GM21515 (cell line): Measurements from ENCODE around the gene DNAJA3.

ENCODE experiments used
- ATAC-seq: cut with Tn5 transposase; IDR thresholded peaks from one replicate; pipeline ENCODE4 v1.9.1; 2021; ENCODE audit not compliant: unreplicated experiment

DNAJA3 gene

GRCh38 chr16:4425378-4426020, at the start of gene DNAJA3:
Gene DNAJA3 (plus strand): TSS chr16:4425868. CDS start chr16:4425882, 14 bp downstream.
- ATAC-seq = peak; percentile 86

- no peak for ATAC-seq
Observed at GRCh38 chr16:4376126-4376892, 49.4 kb upstream of the DNAJA3 start.

DNA sequence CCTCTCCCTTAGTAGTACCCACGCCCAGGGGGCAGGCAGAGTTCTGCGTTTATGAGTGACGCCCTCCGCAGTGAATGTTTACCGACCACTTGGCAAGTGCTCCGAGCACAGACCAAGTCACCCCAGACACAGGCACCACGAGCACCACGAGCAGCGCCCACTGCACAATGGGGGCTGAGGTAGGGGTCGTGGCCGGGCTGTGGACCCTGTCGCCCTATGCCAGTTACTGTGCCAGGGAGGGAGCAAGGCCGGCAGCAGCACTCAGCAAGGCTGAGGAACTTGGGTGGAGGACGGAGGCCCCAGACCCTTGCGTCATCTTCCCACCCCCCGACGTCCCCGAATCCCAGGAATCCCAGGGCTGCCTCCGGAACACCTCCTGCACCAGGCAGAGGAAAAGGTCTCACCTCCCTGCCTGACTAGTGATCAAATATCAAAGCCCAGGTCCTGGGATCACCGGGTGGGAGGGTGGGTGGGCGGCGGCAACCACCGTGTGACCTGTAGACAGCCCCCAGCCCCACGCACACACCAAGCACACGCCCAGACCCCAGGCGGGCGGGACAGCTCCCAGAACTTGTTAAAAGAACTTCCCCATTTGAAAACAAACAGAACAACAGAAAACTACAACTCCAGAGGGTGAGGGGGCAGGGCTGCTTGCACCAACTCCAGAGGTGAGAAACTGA, 48.6 kb upstream of the DNAJA3 start:
- no peak for ATAC-seq

- ATAC-seq = no peak
Observed at GRCh38 chr16:4377573-4378154, 48.0 kb upstream of the DNAJA3 start.

DNA sequence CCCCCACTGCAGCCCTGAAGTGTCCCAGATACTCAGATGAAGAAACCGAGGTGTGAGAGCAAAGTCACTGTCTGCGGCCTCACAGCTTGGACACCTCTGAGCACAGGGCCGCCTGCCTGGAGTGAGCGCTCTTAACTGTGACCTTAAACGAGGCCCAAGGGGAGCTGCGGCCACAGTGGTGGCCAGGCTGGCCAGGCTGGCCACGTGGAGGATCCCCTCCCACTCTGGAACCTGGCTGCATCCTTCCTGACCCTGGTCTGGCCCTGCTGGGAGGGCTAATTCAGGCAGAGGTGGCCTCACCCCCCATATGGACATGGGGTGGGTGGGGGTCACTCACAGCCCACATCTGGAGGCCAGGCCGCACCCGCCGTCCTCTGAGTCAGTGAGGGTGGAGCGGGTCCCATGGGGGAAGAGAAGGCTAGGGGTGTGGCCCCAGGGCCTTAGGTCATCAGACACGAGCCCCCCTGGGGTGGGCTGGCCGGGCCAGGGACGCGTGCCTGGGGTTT, 47.5 kb upstream of the DNAJA3 start:
- no peak for ATAC-seq

DNA sequence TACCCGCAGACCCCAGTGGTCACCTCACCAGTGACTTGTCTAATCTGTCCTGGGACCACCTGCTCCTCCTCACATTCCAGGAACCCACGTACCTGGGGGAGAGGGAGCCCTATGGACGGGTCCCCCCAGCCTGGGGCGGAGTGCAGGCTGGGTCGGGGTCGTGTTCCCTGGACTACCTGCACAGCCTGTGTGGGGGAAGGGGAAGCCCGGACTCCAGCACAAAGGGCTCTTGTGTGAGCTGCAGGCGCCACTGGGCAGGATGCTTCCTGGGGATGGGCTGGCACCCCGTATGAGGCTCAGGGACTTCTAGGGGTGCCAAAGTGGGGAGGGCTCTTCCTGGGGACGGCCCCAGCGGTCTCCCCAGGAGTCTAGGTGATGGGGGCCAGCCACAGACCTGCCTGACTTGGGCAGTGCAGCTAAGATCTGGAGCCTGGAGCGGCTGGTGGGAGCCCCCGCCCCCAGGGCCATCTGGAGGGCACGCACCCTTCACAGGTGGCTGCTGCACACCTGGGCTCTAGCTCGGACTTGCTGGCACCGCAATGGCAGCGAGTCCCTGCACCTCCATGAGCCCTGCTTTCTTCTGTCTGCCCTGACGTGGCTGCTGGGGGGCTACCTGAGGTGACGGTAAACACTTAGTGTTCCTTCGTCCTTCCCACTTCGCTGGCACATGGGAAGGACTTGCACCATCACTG, 46.5 kb upstream of the DNAJA3 start:
- no peak for ATAC-seq

DNA sequence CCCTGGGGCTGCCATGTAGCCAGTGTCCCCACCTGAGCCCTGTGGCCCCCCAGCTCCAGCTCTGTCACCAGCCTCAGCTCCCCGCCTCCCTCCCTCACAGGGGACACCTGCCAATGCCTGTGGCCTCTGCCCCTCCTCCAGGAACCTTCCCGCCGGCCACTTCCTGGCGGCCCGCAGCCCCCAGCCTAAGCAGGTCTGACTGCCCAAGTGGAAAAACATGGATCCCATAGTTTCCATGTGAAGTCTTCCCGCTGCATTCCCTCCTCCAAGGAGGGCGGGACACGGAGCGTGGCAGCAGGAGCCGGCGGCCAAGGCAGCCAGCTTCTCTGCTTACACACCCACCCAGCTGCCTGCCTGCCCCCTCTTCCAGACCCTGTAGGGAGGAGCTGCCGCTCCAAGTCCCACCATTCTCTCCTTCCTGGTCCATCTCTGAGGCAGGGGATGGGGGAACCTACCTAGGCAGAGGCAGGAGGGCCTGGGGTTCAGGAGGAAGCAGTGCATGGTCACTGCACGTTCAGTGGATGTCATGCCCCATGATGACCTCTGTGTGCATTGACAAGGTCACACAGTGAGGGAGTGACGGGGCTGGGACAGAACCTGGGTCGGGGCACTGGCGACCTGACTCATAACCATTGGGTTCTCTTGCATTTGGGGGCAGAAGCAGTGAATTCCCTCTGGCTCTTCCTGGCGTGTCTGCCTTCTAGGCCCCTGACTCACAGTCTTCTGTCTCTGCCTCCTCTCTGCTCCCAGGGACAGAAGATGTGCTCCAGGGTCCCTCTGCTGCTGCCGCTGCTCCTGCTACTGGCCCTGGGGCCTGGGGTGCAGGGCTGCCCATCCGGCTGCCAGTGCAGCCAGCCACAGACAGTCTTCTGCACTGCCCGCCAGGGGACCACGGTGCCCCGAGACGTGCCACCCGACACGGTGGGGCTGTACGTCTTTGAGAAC, 45.3 kb upstream of the DNAJA3 start:
- ATAC-seq = no peak

DNA sequence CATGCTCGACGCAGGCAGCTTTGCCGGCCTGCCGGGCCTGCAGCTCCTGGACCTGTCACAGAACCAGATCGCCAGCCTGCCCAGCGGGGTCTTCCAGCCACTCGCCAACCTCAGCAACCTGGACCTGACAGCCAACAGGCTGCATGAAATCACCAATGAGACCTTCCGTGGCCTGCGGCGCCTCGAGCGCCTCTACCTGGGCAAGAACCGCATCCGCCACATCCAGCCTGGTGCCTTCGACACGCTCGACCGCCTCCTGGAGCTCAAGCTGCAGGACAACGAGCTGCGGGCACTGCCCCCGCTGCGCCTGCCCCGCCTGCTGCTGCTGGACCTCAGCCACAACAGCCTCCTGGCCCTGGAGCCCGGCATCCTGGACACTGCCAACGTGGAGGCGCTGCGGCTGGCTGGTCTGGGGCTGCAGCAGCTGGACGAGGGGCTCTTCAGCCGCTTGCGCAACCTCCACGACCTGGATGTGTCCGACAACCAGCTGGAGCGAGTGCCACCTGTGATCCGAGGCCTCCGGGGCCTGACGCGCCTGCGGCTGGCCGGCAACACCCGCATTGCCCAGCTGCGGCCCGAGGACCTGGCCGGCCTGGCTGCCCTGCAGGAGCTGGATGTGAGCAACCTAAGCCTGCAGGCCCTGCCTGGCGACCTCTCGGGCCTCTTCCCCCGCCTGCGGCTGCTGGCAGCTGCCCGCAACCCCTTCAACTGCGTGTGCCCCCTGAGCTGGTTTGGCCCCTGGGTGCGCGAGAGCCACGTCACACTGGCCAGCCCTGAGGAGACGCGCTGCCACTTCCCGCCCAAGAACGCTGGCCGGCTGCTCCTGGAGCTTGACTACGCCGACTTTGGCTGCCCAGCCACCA, 44.4 kb upstream of the DNAJA3 start:
- ATAC-seq = no peak

GRCh38 chr16:4381935-4382794, 43.5 kb upstream of the DNAJA3 start:
- ATAC-seq = no peak

DNA sequence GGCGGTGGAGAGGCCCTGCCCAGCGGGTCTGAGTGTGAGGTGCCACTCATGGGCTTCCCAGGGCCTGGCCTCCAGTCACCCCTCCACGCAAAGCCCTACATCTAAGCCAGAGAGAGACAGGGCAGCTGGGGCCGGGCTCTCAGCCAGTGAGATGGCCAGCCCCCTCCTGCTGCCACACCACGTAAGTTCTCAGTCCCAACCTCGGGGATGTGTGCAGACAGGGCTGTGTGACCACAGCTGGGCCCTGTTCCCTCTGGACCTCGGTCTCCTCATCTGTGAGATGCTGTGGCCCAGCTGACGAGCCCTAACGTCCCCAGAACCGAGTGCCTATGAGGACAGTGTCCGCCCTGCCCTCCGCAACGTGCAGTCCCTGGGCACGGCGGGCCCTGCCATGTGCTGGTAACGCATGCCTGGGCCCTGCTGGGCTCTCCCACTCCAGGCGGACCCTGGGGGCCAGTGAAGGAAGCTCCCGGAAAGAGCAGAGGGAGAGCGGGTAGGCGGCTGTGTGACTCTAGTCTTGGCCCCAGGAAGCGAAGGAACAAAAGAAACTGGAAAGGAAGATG, 42.8 kb upstream of the DNAJA3 start:
- ATAC-seq = no peak

DNA sequence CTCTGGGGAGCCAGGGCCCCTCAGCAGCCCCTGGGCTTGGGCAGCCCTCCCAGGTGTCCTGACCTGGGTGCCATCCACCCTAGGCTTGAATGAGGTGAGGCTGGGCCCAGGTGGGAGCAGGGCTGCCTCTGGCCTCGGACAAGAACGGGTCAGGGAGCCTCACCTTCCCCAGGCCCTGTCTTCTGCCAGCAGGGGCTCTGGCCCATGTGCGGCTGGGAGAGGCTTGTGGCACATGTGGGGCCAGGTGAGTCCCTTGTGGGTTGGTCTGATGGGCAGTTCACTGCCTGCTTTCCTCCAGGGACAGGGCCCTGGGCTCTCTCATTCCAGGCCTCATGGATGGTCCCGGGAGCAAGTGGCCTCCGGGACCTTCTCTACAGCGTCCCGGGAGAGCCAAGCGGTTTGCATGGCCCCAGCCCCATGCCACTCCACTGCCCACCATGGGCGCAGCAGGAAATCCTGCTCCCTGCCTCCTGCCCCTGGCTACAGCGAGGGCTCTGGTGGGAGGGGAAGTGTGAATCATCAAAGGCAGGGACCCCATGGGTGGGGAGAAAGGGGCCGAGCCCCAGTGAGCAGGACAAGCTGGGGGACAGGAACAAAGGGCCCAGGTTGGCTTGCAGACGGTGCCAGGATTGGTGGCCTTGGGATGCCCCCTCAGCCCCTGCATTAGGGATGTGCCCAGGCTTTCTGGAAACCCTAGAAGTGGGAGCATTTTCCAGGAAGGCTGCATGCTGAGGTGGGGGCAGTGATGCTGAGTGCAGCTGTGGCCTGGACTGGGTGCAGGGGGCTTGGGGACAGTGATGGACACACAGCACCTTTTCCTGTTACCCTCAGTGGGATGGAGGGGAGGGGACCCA, 41.9 kb upstream of the DNAJA3 start:
- no peak for ATAC-seq

- no peak for ATAC-seq
Observed at GRCh38 chr16:4384509-4384942, 41.1 kb upstream of the DNAJA3 start.

- ATAC-seq = no peak
Observed at GRCh38 chr16:4385066-4385788, 40.4 kb upstream of the DNAJA3 start.

DNA sequence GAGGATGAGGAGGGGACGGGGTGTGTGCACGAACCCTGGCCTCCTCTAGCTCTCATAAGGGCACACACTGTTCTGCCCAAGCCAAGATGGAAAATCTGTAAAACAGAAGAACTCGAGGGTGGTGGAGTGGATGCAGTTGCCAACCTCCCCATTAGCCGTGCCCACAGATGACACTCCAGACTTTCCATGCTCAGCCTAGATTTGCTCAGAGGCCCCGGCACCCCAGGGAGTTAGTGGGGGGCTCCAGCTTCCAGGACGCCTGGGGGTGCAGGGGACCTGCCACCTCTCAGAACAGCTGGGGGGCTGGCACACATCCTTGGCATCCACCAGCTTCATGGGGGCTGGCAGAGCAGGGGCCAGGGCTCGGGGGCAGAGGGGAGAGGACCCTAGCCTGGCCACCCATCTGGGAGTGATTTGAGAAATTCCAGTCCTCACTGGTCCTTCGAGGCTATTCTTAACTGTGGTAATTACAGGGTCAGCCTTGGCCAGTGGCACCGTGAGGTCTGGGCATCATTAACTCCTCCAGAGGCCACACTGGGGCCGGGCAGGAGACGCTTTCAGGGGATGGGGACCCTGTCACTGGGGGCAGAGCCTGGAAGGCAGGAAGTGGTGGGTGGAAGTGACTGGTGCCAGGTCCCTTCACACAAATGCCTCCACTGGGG, 39.7 kb upstream of the DNAJA3 start:
- ATAC-seq = no peak

GRCh38 chr16:4386451-4386805, 39.2 kb upstream of the DNAJA3 start:
- ATAC-seq = no peak
